ENCODE results near the gene VASN. TPM values are rescaled to one million over a fixed set of nuclear protein-coding genes. Genes with fewer than 3 reads are reported as not detected.

Gene VASN
- total RNA-seq: 0.95 and 1.1 TPM in 2 replicates

DNA sequence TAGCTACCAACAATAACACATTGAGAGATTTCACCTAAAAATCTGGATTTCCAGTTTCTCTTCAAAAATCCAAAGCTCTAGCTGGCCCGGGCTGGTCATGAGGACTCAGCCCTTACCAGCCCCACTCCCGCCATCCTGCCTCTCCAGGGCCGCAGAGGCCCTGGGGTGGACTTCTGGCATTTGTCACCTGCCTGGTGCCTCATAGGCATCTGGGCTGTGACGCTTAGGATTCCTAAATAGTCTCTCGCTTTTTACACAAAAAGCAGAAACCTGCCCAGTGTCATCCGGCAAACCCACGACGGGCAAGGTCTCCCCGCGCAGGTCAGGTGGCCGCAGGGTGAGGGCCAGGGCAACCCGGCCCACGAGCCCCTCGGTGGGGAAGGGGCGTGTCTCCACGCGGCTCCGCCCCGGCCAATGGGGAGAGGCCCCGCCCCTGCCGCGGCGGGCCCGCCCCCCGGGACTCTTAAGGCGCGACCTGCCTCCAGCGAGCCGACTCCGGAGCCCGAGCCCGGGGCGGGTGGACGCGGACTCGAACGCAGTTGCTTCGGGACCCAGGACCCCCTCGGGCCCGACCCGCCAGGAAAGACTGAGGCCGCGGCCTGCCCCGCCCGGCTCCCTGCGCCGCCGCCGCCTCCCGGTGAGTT is at the start of gene VASN:
VASN (plus strand) TSS at position 492 of the 644 bp plus-strand sequence. CDS start 9,030 bp downstream, outside the sequence.

DNA sequence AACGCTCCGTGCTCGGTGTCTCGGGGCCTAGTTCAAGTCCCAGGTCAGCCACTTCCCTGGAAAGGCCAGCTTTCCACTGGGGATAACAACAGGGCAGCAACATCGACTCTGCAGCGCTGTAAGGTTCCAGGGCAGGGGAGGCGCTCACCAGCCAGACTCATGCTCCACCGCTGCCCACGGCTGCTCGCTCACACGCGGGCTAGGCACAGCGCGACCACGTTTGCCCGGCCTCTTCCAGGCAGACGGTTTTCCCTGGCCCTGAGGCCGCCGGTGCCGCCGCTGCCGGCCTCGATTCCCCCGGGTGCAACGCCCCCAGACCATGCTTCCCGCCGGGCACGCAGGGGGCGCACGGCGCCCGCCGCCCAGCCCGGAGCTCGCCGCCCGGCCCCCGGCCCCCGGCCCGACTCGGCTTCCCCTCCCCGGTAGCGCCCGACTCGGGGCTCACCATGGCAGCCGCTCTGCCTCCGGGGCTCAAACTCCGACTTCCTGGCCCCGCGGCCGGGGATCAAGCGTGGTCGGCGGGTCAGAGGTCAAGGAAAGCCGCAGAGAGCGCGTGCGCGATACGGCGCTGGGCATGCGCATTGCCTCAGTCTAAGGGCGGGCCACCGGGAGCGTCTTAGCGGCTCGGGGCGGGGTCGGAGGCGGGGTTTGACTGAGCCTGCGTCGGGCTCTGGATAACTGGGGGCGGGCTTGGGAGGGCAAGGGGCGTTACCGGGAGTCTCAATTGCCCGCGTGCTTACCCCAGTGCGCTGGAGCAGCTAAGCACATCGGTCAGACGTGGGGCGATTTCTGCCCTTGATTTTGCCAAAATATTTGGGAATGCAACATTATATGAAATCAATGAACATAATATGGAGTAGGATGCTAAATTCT is 20.6 kb upstream of the VASN start, which contains the start of gene PAM16:
PAM16 (minus strand) TSS at position 535 of the 873 bp plus-strand sequence; CDS start at position 448, 87 bp downstream.

GRCh38 chr16:4416200-4417032 is 44.8 kb downstream of the VASN start, which contains the start of gene CORO7:
Gene CORO7 (minus strand): TSS chr16:4416596. CDS start chr16:4416518, 78 bp downstream.

GRCh38 chr16:4425378-4426020 is 53.9 kb downstream of the VASN start, which contains the start of gene DNAJA3:
Gene DNAJA3 (plus strand): TSS chr16:4425868. CDS start chr16:4425882, 14 bp downstream.

Other genes with a start within 250 kb of the VASN start
- gene SRL, start 129.8 kb upstream of the VASN start, total RNA-seq: 0.09 and 0.11 TPM in 2 replicates
- 3.4 and 4.8 TPM in 2 replicates for gene TFAP4, start 98.8 kb upstream of the VASN start, total RNA-seq
- gene GLIS2, start 55.8 kb upstream of the VASN start, total RNA-seq: 0.43 and 0.54 TPM in 2 replicates
- gene PAM16, start 20.5 kb upstream of the VASN start, total RNA-seq: 15.0 and 16.4 TPM in 2 replicates
- gene CORO7, start 44.7 kb downstream of the VASN start, total RNA-seq: 24.9 and 31.2 TPM in 2 replicates
- 25.2 and 41.9 TPM in 2 replicates for gene DNAJA3, start 54.0 kb downstream of the VASN start, total RNA-seq
- 46.1 and 52.2 TPM in 2 replicates for gene NMRAL1, start 102.8 kb downstream of the VASN start, total RNA-seq
- 100 and 114 TPM in 2 replicates for gene HMOX2, start 104.5 kb downstream of the VASN start, total RNA-seq
- gene CDIP1, start 166.9 kb downstream of the VASN start, total RNA-seq: 3.2 and 3.9 TPM in 2 replicates
- under 0.01 TPM in 1 of 2 replicates, not detected in the other for gene C16orf96, start 184.5 kb downstream of the VASN start, total RNA-seq
- 4.6 and 6.1 TPM in 2 replicates for gene UBALD1, start 243.0 kb downstream of the VASN start, total RNA-seq

Measured in dermis lymphatic vessel endothelial cell (primary cell).